Mesothelial cell of epicardium (in vitro differentiated cells): Measurements from ENCODE around the gene ADIPOR2. TPM values are rescaled to one million over a fixed set of nuclear protein-coding genes. Genes with fewer than 3 reads are reported as not detected.
"Not testable (repeated sequence)": the region's sequence is repeated elsewhere in the genome, so short reads cannot be mapped to it uniquely, and the experiment has no call there.

Experiments used
- DNase-seq, 2 experiments: peaks; one replicate each; pipeline ENCODE4 v3.0.0; 2021; ENCODE audit warnings: low spot score in 2 of 2; ENCODE audit not compliant: unreplicated experiment in 2 of 2
- H3K27ac Mint-ChIP-seq: 2 replicates; pipeline ENCODE4 v1.8.0; 2021; ENCODE audit warnings: mixed read lengths
- H3K27me3 Mint-ChIP-seq: 2 replicates; pipeline ENCODE4 v1.8.0; 2021; ENCODE audit warnings: low read depth, mixed read lengths
- H3K36me3 Mint-ChIP-seq: 2 replicates; pipeline ENCODE4 v1.8.0; 2021; ENCODE audit warnings: mixed read lengths
- H3K4me1 Mint-ChIP-seq: 2 replicates; pipeline ENCODE4 v1.8.0; 2021; ENCODE audit warnings: mixed read lengths
- H3K4me3 Mint-ChIP-seq: 2 replicates; pipeline ENCODE4 v1.8.0; 2021; ENCODE audit warnings: mild to moderate bottlenecking, moderate library complexity, mixed read lengths
- H3K9me3 Mint-ChIP-seq: 2 replicates; pipeline ENCODE4 v1.8.0; 2021; ENCODE audit warnings: mixed read lengths
- CTCF ChIP-seq: fragments of 200-600 bp; sonication (generic); IDR thresholded peaks from one replicate; pipeline ENCODE4 v1.5.0; 2021; ENCODE audit warnings: antibody characterized with exemption; ENCODE audit not compliant: unreplicated experiment
- total RNA-seq: library from RNA; stranded (reverse); gene quantifications from 3 replicates; pipeline ENCODE4 v1.2.1, GENCODE V29; 2021

The ADIPOR2 gene
- total RNA-seq, 1 donor from 2014 or later = 77.2 TPM

GRCh38 chr12:1724250-1724649 lies 33.4 kb downstream of the ADIPOR2 start:
- Mint-ChIP-seq H3K27ac (peak overlapping the region; percentile 49), H3K9me3 (no peaks in the 10 kb centered on the region), H3K27me3 (no peaks in the 10 kb centered on the region)

GRCh38 chr12:1726753-1727152 lies 35.9 kb downstream of the ADIPOR2 start:
- Mint-ChIP-seq H3K27me3 (no peaks in the 10 kb centered on the region), H3K27ac (peak overlapping the region; percentile 29)

More at GRCh38 chr12:1724250-1724649, 33.4 kb downstream of the ADIPOR2 start:
- TF ChIP-seq CTCF = no peak
- no peak overlapping the region for H3K4me3 Mint-ChIP-seq
- no peak for DNase-seq
- peaks cover 28% of the 10 kb centered on the region for H3K4me1 Mint-ChIP-seq
- peaks cover 10% of the 10 kb centered on the region for H3K36me3 Mint-ChIP-seq

GRCh38 chr12:1728824-1729223 lies 38.0 kb downstream of the ADIPOR2 start:
- Mint-ChIP-seq H3K36me3 (peaks cover 12% of the 10 kb centered on the region), H3K4me3 (no peak overlapping the region), H3K4me1 (peaks cover 17% of the 10 kb centered on the region), H3K9me3 (no peaks in the 10 kb centered on the region), H3K27ac (no peak overlapping the region), H3K27me3 (no peaks in the 10 kb centered on the region)
- DNase-seq = no peak
- TF ChIP-seq CTCF = no peak

More at GRCh38 chr12:1726753-1727152, 35.9 kb downstream of the ADIPOR2 start:
- no peaks in the 10 kb centered on the region for H3K9me3 Mint-ChIP-seq
- peaks cover 18% of the 10 kb centered on the region for H3K4me1 Mint-ChIP-seq
- no peak for TF ChIP-seq CTCF
- no peak overlapping the region for H3K4me3 Mint-ChIP-seq
- DNase-seq = no peak
- H3K36me3 Mint-ChIP-seq = peaks cover 12% of the 10 kb centered on the region

GRCh38 chr12:1731019-1731687 lies 40.3 kb downstream of the ADIPOR2 start:
- peak overlapping the region; percentile 75 for H3K27ac Mint-ChIP-seq
- no peaks in the 10 kb centered on the region for H3K27me3 Mint-ChIP-seq
- TF ChIP-seq CTCF = no peak
- DNase-seq = no peak
- peaks cover 9% of the 10 kb centered on the region for H3K36me3 Mint-ChIP-seq
- peaks cover 17% of the 10 kb centered on the region for H3K4me1 Mint-ChIP-seq
- H3K9me3 Mint-ChIP-seq = no peaks in the 10 kb centered on the region
- H3K4me3 Mint-ChIP-seq = no peak overlapping the region

GRCh38 chr12:1731688-1732078 lies 40.8 kb downstream of the ADIPOR2 start:
- H3K27ac Mint-ChIP-seq, H3K27me3 Mint-ChIP-seq, H3K9me3 Mint-ChIP-seq, DNase-seq, H3K4me3 Mint-ChIP-seq: not testable (repeated sequence)
- peaks cover 19% of the 10 kb centered on the region for H3K4me1 Mint-ChIP-seq
- H3K36me3 Mint-ChIP-seq = peaks cover 13% of the 10 kb centered on the region

- Mint-ChIP-seq H3K36me3 (peaks cover 12% of the 10 kb centered on the region), H3K4me1 (peaks cover 27% of the 10 kb centered on the region), H3K9me3 (no peaks in the 10 kb centered on the region), H3K27ac (peak overlapping the region; percentile 54), H3K27me3 (no peaks in the 10 kb centered on the region), H3K4me3 (no peak overlapping the region)
- no peak for DNase-seq
- no peak for TF ChIP-seq CTCF
Measured at GRCh38 chr12:1732914-1733313, 42.0 kb downstream of the ADIPOR2 start.

- H3K36me3 Mint-ChIP-seq = peaks cover 12% of the 10 kb centered on the region
- not testable (repeated sequence) for H3K4me3 Mint-ChIP-seq, H3K27me3 Mint-ChIP-seq, H3K27ac Mint-ChIP-seq, H3K9me3 Mint-ChIP-seq, DNase-seq
- peaks cover 35% of the 10 kb centered on the region for H3K4me1 Mint-ChIP-seq
Measured at GRCh38 chr12:1733712-1734111, 42.8 kb downstream of the ADIPOR2 start.
